ENCODE results near the gene DEAF1. TPM values are rescaled to one million over a fixed set of nuclear protein-coding genes. Genes with fewer than 3 reads are reported as not detected.

The DEAF1 gene
- total RNA-seq, 1 experiment from 2014 or later, result 33.9 TPM

DNA sequence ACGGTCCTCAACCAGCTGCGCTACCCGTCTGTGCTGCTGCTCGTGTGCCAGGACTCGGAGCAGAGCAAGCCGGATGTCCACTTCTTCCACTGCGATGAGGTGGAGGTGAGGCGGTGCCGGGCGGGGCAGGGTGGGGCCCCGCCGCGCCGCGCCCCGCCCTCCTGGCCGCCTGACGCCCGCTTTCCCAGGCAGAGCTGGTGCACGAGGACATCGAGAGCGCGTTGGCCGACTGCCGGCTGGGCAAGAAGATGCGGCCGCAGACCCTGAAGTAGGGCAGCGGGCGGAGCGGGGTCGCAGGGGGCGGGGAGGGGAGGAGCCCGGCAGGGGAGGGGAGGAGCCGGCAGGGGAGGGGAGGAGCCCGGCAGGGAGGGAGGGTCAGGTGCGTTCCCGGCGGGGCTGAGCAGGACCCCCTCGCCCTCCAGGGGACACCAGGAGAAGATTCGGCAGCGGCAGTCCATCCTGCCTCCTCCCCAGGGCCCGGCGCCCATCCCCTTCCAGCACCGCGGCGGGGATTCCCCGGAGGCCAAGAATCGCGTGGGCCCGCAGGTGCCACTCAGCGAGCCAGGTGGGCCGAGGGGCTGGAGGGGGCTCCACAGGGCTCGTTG is 25.7 kb upstream of the DEAF1 start:
- Histone ChIP-seq H3K4me2 (ENCODE audit: low read length) (peak overlapping the region; percentile 39; the same call in 1 of the 2 replicates), H3K27me3 (ENCODE audit: insufficient read depth, low read length) (no peaks in the 10 kb centered on the region), H3K4me1 (ENCODE audit: control insufficient read depth in 1 of 2, insufficient read depth in 2 of 2, low read length in 2 of 2) (peaks cover 0 to 10% of the 10 kb centered on the region in 2 experiments; a peak in 2 of 4 replicates), H3K27ac (ENCODE audit: low read depth, low read length) (no peak overlapping the region), H3K9ac (ENCODE audit: low read length) (no peak overlapping the region), H3K9me3 (ENCODE audit: control insufficient read depth in 1 of 2, insufficient read depth in 1 of 2, low read depth in 1 of 2, low read length in 2 of 2) (no peaks in the 10 kb centered on the region), H3K36me3 (ENCODE audit: control insufficient read depth in 1 of 2, insufficient read depth in 2 of 2, low read length in 2 of 2) (peaks cover 3 to 11% of the 10 kb centered on the region in 2 experiments; a peak in 2 of 4 replicates), H3K79me2 (ENCODE audit: insufficient read depth, low read length) (peaks cover 8% of the 10 kb centered on the region; the same call in 1 of the 2 replicates), H2AFZ (ENCODE audit: low read depth, low read length, poor library complexity, severe bottlenecking) (no peak overlapping the region), H3K9me2 (ENCODE audit: insufficient read depth) (no peaks in the 10 kb centered on the region), H4K20me1 (ENCODE audit: insufficient read depth) (no peaks in the 10 kb centered on the region), H3K4me3 (replicated peaks in 1 of 2; ENCODE audit: low read depth in 1 of 2, low read length in 2 of 2) (no peak overlapping the region)
- RAD21 ChIA-PET (ENCODE audit: low non-redundant PET in 1 of 2, low total read pairs in 2 of 2, uncharacterized antibody in 2 of 2, unreplicated experiment in 2 of 2), result no interaction called here
- no peak for DNase-seq (ENCODE audit: low read depth, low spot score)
- CTCF ChIA-PET, result interaction anchor here (1.3 kb wide), 2 partner anchors 14 to 25 kb away, joined by 4 to 5 read pairs; partner anchors contain the start of genes DEAF1 and TMEM80
- POLR2A ChIA-PET, result no interaction called here
- no peak for TF ChIP-seq ELF1 (IDR thresholded peaks at IDR 0.05; ENCODE audit: borderline replicate concordance, low read depth)
- TF ChIP-seq FOSL1 (IDR thresholded peaks at IDR 0.05; ENCODE audit: low read depth), result no peak
- no peak for TF ChIP-seq ZNF274 (IDR thresholded peaks at IDR 0.05; ENCODE audit: low read depth, low read length)
- no peak for TF ChIP-seq MAX (IDR thresholded peaks at IDR 0.05)
- BruUV-seq (replicated peaks), result no TSS peak
- ATAC-seq, result peak; percentile 73
- intact Hi-C loops (cut with micrococcal nuclease), result no loop called here

DNA sequence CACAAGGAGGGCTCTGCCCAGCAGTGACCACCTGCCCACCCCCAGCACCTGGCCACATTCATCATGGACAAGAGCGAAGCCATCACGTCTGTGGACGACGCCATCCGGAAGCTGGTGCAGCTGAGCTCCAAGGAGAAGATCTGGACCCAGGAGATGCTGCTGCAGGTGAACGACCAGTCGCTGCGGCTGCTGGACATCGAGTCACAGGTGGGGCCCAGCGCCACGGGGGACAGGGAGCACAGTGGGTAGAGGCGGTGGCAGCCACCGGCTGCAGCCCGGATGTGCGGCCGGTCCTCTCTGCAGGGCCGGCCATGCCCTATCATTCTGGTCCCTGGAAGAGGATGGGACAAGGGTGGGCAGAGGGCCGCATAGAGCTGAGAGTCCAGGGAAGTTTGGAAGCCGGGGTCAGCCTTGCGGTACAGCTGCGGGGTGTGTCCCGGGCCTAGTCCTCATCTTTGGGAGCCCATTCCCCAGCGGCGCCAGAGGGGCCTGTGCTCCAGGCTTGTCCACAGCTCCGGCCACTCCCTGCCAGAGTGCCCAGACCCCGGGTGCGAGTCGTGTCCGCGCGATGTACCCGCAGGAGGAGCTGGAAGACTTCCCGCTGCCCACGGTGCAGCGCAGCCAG is 25.1 kb upstream of the DEAF1 start:
- Histone ChIP-seq H3K4me3 (replicated peaks in 1 of 2; ENCODE audit: low read depth in 1 of 2, low read length in 2 of 2) (no peak overlapping the region), H3K27me3 (ENCODE audit: insufficient read depth, low read length) (no peaks in the 10 kb centered on the region), H3K4me2 (ENCODE audit: low read length) (peak overlapping the region; percentile 39; the same call in 1 of the 2 replicates), H3K9ac (ENCODE audit: low read length) (no peak overlapping the region), H3K79me2 (ENCODE audit: insufficient read depth, low read length) (peaks cover 8% of the 10 kb centered on the region; the same call in 1 of the 2 replicates), H3K9me3 (ENCODE audit: control insufficient read depth in 1 of 2, insufficient read depth in 1 of 2, low read depth in 1 of 2, low read length in 2 of 2) (no peaks in the 10 kb centered on the region), H4K20me1 (ENCODE audit: insufficient read depth) (no peaks in the 10 kb centered on the region), H3K4me1 (ENCODE audit: control insufficient read depth in 1 of 2, insufficient read depth in 2 of 2, low read length in 2 of 2) (peaks cover 0 to 11% of the 10 kb centered on the region in 2 experiments; a peak in 2 of 4 replicates), H3K27ac (ENCODE audit: low read depth, low read length) (no peak overlapping the region), H3K9me2 (ENCODE audit: insufficient read depth) (no peaks in the 10 kb centered on the region), H3K36me3 (ENCODE audit: control insufficient read depth in 1 of 2, insufficient read depth in 2 of 2, low read length in 2 of 2) (peaks cover 3 to 11% of the 10 kb centered on the region in 2 experiments; a peak in 2 of 4 replicates), H2AFZ (ENCODE audit: low read depth, low read length, poor library complexity, severe bottlenecking) (no peak overlapping the region)
- no peak for TF ChIP-seq TCF7L2 (IDR thresholded peaks at IDR 0.05; ENCODE audit: borderline replicate concordance, extremely low read depth, insufficient read depth, insufficient read length)
- no peak for TF ChIP-seq ZFX (IDR thresholded peaks at IDR 0.05)
- ChIA-PET RAD21 (ENCODE audit: low non-redundant PET in 1 of 2, low total read pairs in 2 of 2, uncharacterized antibody in 2 of 2, unreplicated experiment in 2 of 2) (no interaction called here), POLR2A (no interaction called here), CTCF (interaction anchor here (1.3 kb wide), 2 partner anchors 13 to 25 kb away, joined by 4 to 5 read pairs; partner anchors contain the start of genes DEAF1 and TMEM80)
- ATAC-seq (no peak), DNase-seq (ENCODE audit: low read depth, low spot score) (no peak)
- BruUV-seq (replicated peaks), result no TSS peak
- intact Hi-C loops (cut with micrococcal nuclease), result no loop called here

Data from HCT116 (cell line).